Rectal smooth muscle tissue (tissue), 1 donor: Measurements from ENCODE around the gene GPSM3.

Experiments
- H3K27ac ChIP-seq: one replicate; pipeline ENCODE4 v1.7.0; 2013; ENCODE audit warnings: low read depth, low read length, inconsistent platforms
- H3K27me3 ChIP-seq: one replicate; pipeline ENCODE4 v1.7.0; 2013; ENCODE audit warnings: low read length; ENCODE audit not compliant: control insufficient read depth, insufficient read depth
- H3K36me3 ChIP-seq: one replicate; pipeline ENCODE4 v1.7.0; 2013; ENCODE audit warnings: low read length; ENCODE audit not compliant: control insufficient read depth, insufficient read depth
- H3K4me1 ChIP-seq: one replicate; pipeline ENCODE4 v1.7.0; 2013; ENCODE audit warnings: low read length; ENCODE audit not compliant: control insufficient read depth, insufficient read depth
- H3K4me3 ChIP-seq: one replicate; pipeline ENCODE4 v1.7.0; 2013; ENCODE audit warnings: low read length
- H3K9ac ChIP-seq: one replicate; pipeline ENCODE4 v1.7.0; 2013; ENCODE audit warnings: low read length

Gene GPSM3

GRCh38 chr6:32156891-32157290, 35.6 kb downstream of the GPSM3 start:
- Histone ChIP-seq H3K27ac (no peak overlapping the region), H3K9ac (no peak overlapping the region), H3K27me3 (no peaks in the 10 kb centered on the region), H3K4me3 (no peak overlapping the region), H3K4me1 (peaks cover 9% of the 10 kb centered on the region), H3K36me3 (peaks cover 10% of the 10 kb centered on the region)

- Histone ChIP-seq H3K27me3 (no peaks in the 10 kb centered on the region), H3K27ac (peak overlapping the region; percentile 91), H3K36me3 (peaks cover 10% of the 10 kb centered on the region), H3K4me1 (peaks cover 17% of the 10 kb centered on the region), H3K9ac (peak overlapping the region; percentile 79), H3K4me3 (peak overlapping the region; percentile 88)
Observed at GRCh38 chr6:32154514-32155161, 37.8 kb downstream of the GPSM3 start.

- peak within 1 kb of the TSS; percentile 91 for H3K27ac ChIP-seq
- no peaks in the 10 kb centered on the region for H3K27me3 ChIP-seq
- peaks cover 10% of the 10 kb centered on the region for H3K36me3 ChIP-seq
- peak within 1 kb of the TSS; percentile 88 for H3K4me3 ChIP-seq
- peak within 1 kb of the TSS; percentile 79 for H3K9ac ChIP-seq
- peaks cover 17% of the 10 kb centered on the region for H3K4me1 ChIP-seq
Observed at GRCh38 chr6:32153564-32154513, 38.6 kb downstream of the GPSM3 start, which contains the start of gene PPT2. Gene PPT2, plus strand, starts transcription at chr6:32154141. Its CDS starts 454 bp downstream, at chr6:32154595.

- no peaks in the 10 kb centered on the region for H3K27me3 ChIP-seq
- peak overlapping the region; percentile 88 for H3K4me3 ChIP-seq
Observed at GRCh38 chr6:32152769-32153563, 39.5 kb downstream of the GPSM3 start.

DNA sequence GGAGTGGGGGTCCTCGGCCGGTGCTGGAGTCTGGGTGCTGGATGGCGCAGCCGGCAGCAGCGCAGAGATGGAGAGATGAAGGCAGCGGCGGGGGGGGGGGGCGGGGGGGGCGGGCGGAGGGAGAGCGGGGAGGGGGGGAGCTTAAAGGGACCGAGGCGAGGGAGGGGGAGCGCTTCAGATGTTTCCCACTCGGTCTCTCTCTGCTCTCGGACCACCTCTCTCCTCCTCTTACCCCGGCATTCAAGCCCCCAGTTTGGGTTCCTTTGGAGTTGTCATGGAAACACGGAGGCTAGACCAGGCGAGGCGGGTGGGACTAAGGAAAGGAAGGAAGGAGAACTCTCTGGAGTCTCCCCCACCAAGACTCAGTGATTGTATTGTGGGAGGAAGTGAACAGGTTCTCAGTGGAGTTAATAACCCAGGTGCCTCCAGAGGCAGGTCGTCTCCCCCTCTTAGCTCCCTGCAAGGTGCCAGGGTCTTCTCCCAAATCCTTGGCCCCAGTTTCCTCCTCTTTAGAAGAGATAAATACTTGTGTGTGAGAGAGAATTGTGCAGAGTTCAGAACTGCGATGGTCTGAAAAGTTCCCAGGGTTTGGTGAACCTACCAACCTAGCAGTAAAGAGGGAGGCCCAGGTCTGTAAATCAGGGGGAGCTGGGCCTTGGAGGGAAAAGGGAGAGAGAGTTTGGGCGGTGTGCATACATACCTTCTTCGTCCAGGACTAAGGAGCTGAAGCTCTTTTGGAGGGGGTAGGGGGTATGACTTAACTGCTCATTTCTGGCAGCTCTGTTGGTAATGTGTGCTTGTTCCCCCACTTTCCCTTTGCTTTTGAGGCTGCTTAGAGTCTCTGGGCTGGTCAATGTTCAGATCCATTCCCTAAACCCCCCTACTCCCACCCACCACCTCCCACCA, 40.3 kb downstream of the GPSM3 start, which contains the start of gene PRRT1:
PRRT1 (minus strand) TSS at position 77 of the 906 bp plus-strand sequence. CDS start 112 bp downstream, outside the sequence.
- Histone ChIP-seq H3K27me3 (peaks cover 2% of the 10 kb centered on the region), H3K4me1 (peaks cover 17% of the 10 kb centered on the region), H3K9ac (no peak within 1 kb of the TSS), H3K36me3 (peaks cover 2% of the 10 kb centered on the region), H3K27ac (peak within 1 kb of the TSS; percentile 91), H3K4me3 (peak within 1 kb of the TSS; percentile 88)

More at GRCh38 chr6:32152769-32153563, 39.5 kb downstream of the GPSM3 start:
- peak overlapping the region; percentile 91 for H3K27ac ChIP-seq
- peaks cover 6% of the 10 kb centered on the region for H3K36me3 ChIP-seq
- no peak overlapping the region for H3K9ac ChIP-seq
- H3K4me1 ChIP-seq, result peaks cover 17% of the 10 kb centered on the region

- peaks cover 2% of the 10 kb centered on the region for H3K27me3 ChIP-seq
- H3K4me1 ChIP-seq, result peaks cover 17% of the 10 kb centered on the region
- H3K36me3 ChIP-seq, result peaks cover 2% of the 10 kb centered on the region
- peak overlapping the region; percentile 15 for H3K27ac ChIP-seq
- H3K9ac ChIP-seq, result no peak overlapping the region
- H3K4me3 ChIP-seq, result peak overlapping the region; percentile 68
Observed at GRCh38 chr6:32151181-32151862, 41.1 kb downstream of the GPSM3 start.

- H3K4me3 ChIP-seq, result peak overlapping the region; percentile 68
- H3K4me1 ChIP-seq, result peaks cover 14% of the 10 kb centered on the region
- H3K36me3 ChIP-seq, result peaks cover 2% of the 10 kb centered on the region
- peaks cover 2% of the 10 kb centered on the region for H3K27me3 ChIP-seq
- no peak overlapping the region for H3K27ac ChIP-seq
- no peak overlapping the region for H3K9ac ChIP-seq
Observed at GRCh38 chr6:32149932-32150870, 42.2 kb downstream of the GPSM3 start.

- H3K4me3 ChIP-seq, result no peak overlapping the region
- H3K9ac ChIP-seq, result no peak overlapping the region
Observed at GRCh38 chr6:32149092-32149755, 43.2 kb downstream of the GPSM3 start.

DNA sequence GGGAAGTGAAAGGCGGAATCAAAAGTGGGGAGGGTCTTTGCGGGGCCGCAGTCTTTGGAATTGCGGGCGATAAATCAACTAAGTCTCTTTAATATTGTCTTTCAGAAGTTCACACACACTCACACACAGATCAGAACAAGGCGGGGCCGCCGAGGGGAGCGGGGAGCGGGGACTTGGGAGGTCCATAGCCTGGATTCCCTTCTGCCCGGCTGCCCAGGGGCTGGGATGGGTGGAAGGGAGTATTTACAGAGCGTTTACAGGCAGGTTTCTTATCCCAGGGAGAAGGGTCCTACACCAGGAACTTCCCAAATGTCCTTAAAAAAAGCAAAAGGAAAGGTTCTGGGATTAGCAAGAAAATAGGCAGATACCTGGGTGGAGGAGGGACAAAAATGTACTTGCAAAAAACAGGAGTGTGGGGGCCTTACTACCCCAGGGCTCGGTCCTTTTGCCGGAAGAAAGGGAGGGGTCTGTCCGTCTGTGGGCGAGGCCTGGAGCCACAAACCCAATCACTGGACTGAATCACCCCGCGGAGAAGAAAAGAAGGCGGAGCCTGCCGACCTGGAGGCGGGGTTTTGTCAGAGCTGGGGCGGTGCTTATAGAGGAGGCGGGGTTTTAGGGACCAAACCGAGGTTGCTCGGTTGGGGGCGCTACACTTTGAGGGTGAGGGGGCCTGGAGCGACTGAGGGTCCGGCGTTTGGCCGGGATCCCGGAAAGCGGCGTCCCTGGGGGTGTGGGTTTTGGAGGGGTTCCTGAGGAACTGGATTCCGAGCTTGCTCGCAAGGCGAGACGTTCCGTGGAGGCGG, 44.0 kb downstream of the GPSM3 start:
- Histone ChIP-seq H3K4me3 (peak overlapping the region; percentile 18), H3K36me3 (peaks cover 2% of the 10 kb centered on the region), H3K9ac (no peak overlapping the region), H3K4me1 (peaks cover 12% of the 10 kb centered on the region), H3K27ac (no peak overlapping the region), H3K27me3 (peaks cover 2% of the 10 kb centered on the region)

More at GRCh38 chr6:32149092-32149755, 43.2 kb downstream of the GPSM3 start:
- Histone ChIP-seq H3K4me1 (peaks cover 12% of the 10 kb centered on the region), H3K27me3 (peaks cover 2% of the 10 kb centered on the region), H3K36me3 (peaks cover 2% of the 10 kb centered on the region), H3K27ac (no peak overlapping the region)
